HG03095 (cell line): ENCODE measurements around the gene RLF.
A peak's percentile ranks its signal among the peaks of the same experiment; 100 is the strongest.

Source experiments
- ATAC-seq: cut with Tn5 transposase; IDR thresholded peaks from one replicate; pipeline ENCODE4 v1.9.1; 2021; ENCODE audit warnings: moderate library complexity; ENCODE audit not compliant: unreplicated experiment

RLF gene

GRCh38 chr1:40240390-40240789 lies 79.2 kb downstream of the RLF start:
- ATAC-seq = no peak

DNA sequence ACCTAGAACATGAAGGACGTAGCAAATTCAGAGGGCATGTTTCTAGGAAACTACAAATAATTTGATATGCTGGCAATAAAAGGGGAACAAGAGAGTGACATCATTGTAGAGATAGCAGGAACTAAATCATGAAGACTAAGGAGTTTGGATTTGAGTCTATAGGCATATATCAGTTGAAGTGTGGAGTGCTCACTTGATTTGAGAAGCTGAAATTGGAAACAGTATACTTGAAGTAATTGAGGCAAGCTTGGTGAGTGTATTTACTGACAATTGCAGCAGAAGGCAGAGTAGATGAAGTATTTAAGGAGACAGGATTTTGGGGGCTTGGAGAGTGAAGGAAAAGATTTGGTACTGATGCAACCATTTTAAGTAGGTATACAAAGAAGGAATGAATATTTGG lies 80.2 kb downstream of the RLF start:
- ATAC-seq = peak; percentile 12

DNA sequence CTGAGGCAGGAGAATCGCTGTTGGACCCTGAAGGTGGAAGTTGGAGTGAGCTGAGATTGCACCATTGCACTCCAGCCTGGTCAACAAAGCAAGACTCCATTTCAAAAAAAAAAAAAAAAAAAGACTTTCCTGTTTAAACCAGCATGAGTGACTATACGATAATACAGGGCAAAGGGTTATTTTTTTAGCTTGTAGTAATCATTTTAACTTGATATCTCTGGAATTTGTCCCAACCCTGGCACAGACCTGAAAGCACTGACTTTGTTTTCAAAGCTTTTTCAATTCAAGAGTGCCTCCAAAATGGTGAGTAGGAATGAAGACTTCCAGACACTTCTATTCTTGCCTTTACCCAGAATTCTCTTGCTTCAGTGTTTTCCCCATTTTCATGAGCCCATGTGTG lies 82.2 kb downstream of the RLF start:
- ATAC-seq = no peak

GRCh38 chr1:40244138-40244744 lies 83.1 kb downstream of the RLF start:
- no peak for ATAC-seq

DNA sequence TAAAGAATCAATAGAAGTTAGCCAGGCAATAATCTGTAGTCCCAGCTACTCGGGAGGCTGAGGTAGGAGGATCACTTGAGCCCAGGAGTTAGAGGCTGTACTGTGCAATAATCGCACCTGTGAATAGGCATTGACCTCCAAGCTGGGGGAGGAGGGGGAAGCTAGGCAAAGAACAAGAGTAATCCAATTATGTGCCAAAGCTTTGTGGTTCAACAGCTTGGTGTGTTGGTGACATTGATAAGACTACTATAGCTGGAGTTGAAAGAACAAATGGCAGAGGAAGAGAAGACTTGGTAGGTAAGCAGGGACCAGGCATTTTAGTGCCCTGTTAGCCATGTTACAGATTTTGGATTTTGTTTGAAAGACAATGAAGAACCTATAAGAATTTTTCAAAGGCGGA lies 84.5 kb downstream of the RLF start:
- no peak for ATAC-seq

DNA sequence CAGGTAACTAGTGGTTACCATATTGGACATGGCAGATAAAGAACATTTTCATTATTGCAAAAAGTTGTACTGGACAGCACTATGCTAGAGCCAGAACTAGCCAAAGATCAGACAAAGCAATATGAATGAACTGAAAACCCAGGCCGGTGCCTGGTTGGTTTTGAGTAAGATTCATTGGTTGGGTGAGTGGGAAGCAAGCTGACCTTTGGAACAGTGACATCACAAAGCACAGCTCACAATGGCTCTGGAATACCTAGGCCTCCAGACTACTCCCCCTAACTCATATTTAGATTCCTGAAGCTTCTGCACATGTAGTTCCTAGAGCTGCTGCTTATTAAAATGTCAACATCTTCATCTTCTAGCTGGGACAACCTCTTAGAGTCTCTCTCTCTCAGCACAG lies 86.5 kb downstream of the RLF start, which contains the start of gene TMCO2:
Gene TMCO2 (plus strand): TSS at position 283 of the 400 bp plus-strand sequence. CDS start 57 bp downstream, at position 340.
- ATAC-seq = no peak

DNA sequence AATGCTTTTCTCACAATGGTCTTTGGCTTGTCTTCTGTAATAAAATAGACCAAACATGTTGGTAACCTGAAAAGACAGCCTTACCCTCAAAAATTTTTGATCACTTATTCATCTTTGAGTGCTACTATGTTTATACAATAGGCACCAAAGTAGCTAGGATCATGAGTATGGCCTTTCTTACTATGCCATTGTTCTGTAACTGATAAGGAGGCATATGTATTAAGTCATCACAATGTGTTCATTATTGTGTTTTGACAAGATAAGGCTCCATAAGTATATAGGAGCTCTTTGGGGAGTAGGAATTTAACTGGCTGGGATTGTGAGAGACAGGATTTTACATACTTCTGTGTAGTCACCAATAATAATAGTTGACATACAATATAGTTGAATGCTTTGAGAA lies 87.2 kb downstream of the RLF start:
- no peak for ATAC-seq

- no peak for ATAC-seq
Observed at GRCh38 chr1:40251456-40251855, 90.3 kb downstream of the RLF start.

- ATAC-seq = no peak
Observed at GRCh38 chr1:40252601-40253000, 91.4 kb downstream of the RLF start.

DNA sequence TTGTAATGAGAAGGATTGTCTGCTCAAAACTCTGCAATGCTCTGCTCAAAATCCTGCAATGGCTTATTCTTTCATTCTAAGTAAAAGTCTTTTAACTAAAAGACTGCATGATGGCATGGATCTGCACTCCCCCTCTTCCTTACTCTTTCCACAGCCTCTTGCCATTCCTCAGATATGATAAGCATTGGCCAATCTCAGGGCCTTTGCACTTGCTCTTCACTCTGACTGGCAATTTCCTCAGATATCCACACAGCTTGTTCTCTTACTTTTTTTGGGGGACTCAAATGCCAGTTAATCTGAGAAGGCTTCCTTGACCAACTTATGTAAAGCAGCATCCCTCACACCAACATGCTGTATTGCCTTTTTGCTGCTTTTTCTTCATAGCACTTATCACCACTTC lies 94.0 kb downstream of the RLF start:
- no peak for ATAC-seq

DNA sequence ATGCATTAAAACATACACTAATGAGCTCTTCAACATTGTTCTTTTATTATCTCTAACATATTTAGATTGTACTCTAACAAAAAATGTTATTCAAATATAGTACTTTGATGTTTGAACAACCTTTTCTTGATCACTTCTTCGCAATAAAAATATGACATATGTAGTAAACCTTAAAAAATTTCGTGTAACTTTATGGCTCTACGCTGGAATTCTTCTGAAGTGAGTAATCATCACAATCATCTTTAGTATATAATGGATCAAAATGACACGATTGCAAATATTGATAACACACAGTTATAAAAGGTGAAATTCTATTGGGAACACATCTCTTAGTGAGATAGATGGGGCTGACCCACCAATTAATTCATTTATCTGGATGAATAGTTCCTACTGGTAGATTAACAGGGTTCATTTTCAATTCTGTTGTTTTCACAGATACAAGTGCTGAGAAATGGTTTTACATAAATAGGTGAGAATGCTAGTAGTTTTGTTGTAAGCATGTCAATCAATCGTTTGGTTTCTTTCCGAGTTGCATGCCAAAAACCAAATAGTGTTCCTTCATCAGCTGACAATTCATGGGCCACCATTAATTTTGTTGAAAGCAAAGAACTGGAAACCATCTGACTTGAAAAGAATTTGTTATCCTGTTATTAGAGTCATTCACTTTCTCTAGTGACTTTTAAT lies 95.4 kb downstream of the RLF start:
- ATAC-seq = no peak

GRCh38 chr1:40257313-40257687 lies 96.1 kb downstream of the RLF start:
- peak; percentile 13 for ATAC-seq

- ATAC-seq = peak; percentile 83
Observed at GRCh38 chr1:40257688-40258444, 96.7 kb downstream of the RLF start, which contains the start of gene ZMPSTE24. ZMPSTE24 (plus strand) TSS chr1:40258236; CDS start chr1:40258272, 36 bp downstream.

DNA sequence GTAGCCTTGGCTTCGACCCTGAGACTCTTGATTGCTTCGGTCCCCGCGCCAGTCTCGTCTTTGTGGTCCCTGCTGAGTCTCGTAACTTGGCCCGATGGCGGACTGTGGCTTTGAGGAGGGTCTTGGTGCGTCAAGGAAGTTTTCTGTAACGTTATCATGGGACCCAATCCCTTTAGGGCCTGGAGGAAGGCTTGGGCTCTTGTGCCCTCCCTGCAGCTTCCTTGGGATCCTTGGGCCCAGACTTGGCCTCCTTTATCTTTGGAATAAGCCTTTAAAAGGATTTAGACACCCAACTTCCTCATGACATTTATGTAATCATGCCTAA lies 97.2 kb downstream of the RLF start:
- ATAC-seq = no peak

DNA sequence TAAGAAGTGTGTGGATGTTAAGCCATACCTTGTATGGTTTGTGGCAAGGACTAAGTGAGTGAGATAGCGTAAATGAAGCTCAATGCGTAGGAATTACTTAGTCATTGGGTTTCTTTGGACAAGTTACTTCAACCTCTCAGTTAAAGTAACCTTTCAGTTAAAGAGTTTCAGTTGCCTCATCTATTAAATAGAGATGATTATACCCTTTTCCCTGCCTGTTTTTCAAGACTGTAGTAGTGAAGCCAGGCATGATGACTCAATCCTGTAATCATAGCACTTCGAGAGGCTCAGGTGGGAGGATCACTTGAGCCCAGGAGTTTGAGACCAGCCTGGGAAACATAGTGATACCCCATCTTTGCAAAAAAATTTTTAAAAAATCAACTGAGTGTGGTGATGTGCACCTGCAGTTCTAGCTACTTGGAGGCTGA lies 103.2 kb downstream of the RLF start:
- no peak for ATAC-seq

DNA sequence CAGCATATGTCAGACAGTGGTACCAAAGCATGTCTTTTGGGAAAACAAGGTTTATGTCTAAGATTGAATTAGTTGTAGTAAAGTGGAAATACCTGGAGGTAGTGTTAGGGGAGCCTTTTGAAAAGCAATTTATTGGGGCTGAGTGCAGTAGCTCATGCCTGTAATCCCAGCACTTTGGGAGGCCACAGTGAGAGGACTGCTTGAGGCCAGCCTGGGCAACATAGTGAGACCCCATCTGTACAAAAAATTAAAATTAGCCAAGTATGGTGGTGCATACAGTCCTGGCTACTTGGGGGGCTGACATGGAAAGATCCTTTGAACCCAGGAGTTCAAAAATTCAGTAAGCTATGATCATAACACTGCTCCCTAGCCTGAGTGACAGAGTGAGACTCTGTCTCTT lies 104.1 kb downstream of the RLF start:
- ATAC-seq = no peak

- ATAC-seq = no peak
Observed at GRCh38 chr1:40265919-40266318, 104.7 kb downstream of the RLF start.

- ATAC-seq = no peak
Observed at GRCh38 chr1:40266786-40267535, 105.8 kb downstream of the RLF start.

GRCh38 chr1:40267767-40268187 lies 106.6 kb downstream of the RLF start:
- ATAC-seq = no peak

GRCh38 chr1:40268211-40268610 lies 107.0 kb downstream of the RLF start:
- ATAC-seq = no peak

DNA sequence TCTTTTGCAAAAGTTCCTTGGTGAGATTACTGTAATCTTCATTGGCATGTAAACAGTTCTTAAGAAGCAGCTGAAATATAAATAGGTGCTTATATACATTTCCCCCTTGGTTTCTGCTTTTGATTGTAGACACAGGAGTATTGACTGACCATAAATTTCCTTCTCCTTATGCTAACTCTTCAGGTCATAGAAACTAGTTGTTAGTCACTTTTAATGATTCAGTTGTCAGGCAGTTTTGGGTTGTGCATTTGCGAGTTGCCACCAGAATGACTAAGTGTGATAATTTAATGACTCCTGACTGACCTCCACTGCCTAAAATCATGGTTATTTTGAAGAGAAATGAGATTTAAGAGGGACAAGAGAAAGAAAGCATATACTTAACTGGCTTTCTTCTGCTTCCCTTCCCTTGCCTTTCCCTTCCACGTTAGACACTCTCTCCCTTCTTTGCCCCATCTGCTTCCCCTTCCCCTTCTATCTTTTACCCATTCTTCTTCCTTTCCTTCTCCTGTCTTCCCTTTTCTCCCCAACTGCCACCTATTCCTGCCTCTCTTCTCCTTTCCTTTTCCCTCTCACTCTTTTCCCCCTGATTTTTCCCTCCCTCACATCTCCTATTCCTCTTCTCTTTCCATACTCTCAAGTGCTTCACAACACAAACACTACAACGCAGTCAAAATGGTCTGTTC lies 109.1 kb downstream of the RLF start:
- no peak for ATAC-seq
